ENCODE results near the gene TRPV3. TPM values are rescaled to one million over a fixed set of nuclear protein-coding genes. Genes with fewer than 3 reads are reported as not detected.
A peak's percentile ranks its signal among the peaks of the same experiment; 100 is the strongest.

TRPV3 gene
- total and polyA plus RNA-seq, 9 of the 15 experiments (the other 6 are each of a cell fraction or from before 2014, with no cell fraction given): 0.03 to 0.42 (median 0.11) TPM; not detected in 1

DNA sequence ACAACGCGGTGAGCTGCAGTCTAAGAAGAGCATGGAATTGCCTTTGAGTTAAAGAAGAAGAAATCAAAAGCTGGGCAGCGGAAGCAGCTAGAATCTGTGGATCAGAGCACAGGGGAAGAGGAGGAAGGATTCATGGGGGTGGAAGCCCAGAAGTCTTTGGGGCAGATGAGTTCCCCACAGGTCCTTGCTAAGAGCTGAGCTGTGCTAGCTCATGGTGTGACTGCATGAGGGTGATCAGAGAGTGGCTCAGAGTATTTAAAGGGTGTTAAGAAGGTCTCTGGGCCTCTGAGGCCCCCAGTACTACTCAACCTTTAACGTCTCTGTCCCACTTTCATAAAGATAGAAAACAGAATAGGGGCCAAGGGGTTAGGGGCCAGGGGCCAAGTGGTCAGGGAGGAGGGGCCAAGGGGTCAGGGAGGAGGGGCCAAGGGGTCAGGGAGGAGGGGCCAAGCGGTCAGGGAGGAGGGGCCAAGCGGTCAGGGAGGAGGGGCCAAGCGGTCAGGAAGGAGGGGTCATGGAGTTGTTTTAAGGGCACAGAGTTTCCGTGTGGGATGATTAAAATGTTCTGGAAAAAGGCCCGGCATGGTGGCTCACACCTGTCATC is 12.0 kb upstream of the TRPV3 start:
- intact Hi-C loops (cut with micrococcal nuclease): no loop called here
- no peak overlapping the region for H3K9ac ChIP-seq (ENCODE audit: insufficient read depth in 1 of 2, low read depth in 2 of 2, low read length in 2 of 2)
- H3K4me2 ChIP-seq (ENCODE audit: insufficient read depth, low read length): no peak overlapping the region
- H3K27me3 ChIP-seq (ENCODE audit: control insufficient read depth in 2 of 2, insufficient read depth in 2 of 2, low read length in 2 of 2): no peaks in the 10 kb centered on the region
- no peak overlapping the region for H3K27ac ChIP-seq (ENCODE audit: extremely low read depth, low read depth, low read length)
- peaks cover 0 to 10% of the 10 kb centered on the region in 2 experiments; a peak in 2 of 5 replicates for H3K4me1 ChIP-seq (replicated peaks in 1 of 2; ENCODE audit: control insufficient read depth in 2 of 2, insufficient read depth in 2 of 2, low read length in 2 of 2)
- no peaks in the 10 kb centered on the region for H3K36me3 ChIP-seq (ENCODE audit: control insufficient read depth, insufficient read depth, low read length)
- in situ Hi-C loops (cut with MboI): no loop called here
- peak; percentile 78 for TF ChIP-seq NR2C1 (IDR thresholded peaks at IDR 0.05)
- peak; percentile 46; the same call in 1 of the 2 replicates for TF ChIP-seq NR2C1 (tag; IDR thresholded peaks at IDR 0.05)
- peak; percentile 32; the same call in 1 of the 2 replicates for TF ChIP-seq NR2C2 (CRISPR knock-in tag; IDR thresholded peaks at IDR 0.05)
- TF ChIP-seq NR2C2 (tag; IDR thresholded peaks at IDR 0.05): peak; percentile 85
- TF ChIP-seq FOXM1 (IDR thresholded peaks at IDR 0.05; ENCODE audit: low read depth): no peak
- TF ChIP-seq FOXM1 (CRISPR knock-in tag; IDR thresholded peaks at IDR 0.05; ENCODE audit: low read depth): no peak
- ATAC-seq: peak; percentile 84
- CTCF ChIA-PET (ENCODE audit: low intra/inter-chr PET ratio): no interaction called here
- peak overlapping the region; percentile 70; the same call in 1 of the 2 replicates for H2AFZ ChIP-seq (ENCODE audit: low read depth, low read length)
- no peaks in the 10 kb centered on the region for H3K79me2 ChIP-seq (ENCODE audit: control insufficient read depth, insufficient read depth, low read length)
- POLR2A ChIA-PET: no interaction called here
- H3K9me3 ChIP-seq (replicated peaks; ENCODE audit: control insufficient read depth, insufficient read depth, low read depth, low read length): no peaks in the 10 kb centered on the region
- no peaks in the 10 kb centered on the region for H4K20me1 ChIP-seq (replicated peaks; ENCODE audit: control insufficient read depth, insufficient read depth, low read length)
- peak; percentile 57 for FAIRE-seq
- peak in 2 of 4 experiments; percentile 25 to 31 for DNase-seq (ENCODE audit: extremely low read depth in 1 of 4, low spot score in 3 of 4)
- no peaks in the 10 kb centered on the region for H3K9me1 ChIP-seq (ENCODE audit: control insufficient read depth, insufficient read depth, low read length)
- H3K4me3 ChIP-seq: no peak overlapping the region
- no TSS peak for BruUV-seq (replicated peaks)
- 68% methylated on average over 5 of the region's 9 CpGs for WGBS (ENCODE audit: insufficient coverage, low coverage, missing lambda C conversion rate)

DNA sequence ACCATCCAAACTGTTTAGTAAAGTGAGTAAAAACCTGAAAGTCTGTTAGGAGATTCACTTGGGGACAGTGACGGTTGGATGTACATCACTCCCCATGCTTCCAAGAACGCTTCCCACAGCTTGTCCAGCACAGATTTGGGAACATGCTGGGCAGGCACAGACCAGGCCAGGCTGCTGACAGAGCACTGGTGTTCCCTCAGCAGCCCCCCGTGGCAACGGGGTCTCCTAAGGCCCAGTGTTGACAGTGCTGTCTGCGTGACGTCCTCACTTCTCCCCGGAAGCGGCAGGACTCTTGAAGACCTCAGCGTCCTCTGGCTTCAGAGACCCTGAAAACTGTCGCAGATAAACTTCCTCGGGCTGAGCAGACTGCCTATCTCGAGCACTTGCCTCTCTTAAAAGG is 8.9 kb upstream of the TRPV3 start:
- POLR2A ChIA-PET: no interaction called here
- no peak for TF ChIP-seq ZNF143 (CRISPR knock-in tag; IDR thresholded peaks at IDR 0.05)
- TF ChIP-seq, protein P1, sequence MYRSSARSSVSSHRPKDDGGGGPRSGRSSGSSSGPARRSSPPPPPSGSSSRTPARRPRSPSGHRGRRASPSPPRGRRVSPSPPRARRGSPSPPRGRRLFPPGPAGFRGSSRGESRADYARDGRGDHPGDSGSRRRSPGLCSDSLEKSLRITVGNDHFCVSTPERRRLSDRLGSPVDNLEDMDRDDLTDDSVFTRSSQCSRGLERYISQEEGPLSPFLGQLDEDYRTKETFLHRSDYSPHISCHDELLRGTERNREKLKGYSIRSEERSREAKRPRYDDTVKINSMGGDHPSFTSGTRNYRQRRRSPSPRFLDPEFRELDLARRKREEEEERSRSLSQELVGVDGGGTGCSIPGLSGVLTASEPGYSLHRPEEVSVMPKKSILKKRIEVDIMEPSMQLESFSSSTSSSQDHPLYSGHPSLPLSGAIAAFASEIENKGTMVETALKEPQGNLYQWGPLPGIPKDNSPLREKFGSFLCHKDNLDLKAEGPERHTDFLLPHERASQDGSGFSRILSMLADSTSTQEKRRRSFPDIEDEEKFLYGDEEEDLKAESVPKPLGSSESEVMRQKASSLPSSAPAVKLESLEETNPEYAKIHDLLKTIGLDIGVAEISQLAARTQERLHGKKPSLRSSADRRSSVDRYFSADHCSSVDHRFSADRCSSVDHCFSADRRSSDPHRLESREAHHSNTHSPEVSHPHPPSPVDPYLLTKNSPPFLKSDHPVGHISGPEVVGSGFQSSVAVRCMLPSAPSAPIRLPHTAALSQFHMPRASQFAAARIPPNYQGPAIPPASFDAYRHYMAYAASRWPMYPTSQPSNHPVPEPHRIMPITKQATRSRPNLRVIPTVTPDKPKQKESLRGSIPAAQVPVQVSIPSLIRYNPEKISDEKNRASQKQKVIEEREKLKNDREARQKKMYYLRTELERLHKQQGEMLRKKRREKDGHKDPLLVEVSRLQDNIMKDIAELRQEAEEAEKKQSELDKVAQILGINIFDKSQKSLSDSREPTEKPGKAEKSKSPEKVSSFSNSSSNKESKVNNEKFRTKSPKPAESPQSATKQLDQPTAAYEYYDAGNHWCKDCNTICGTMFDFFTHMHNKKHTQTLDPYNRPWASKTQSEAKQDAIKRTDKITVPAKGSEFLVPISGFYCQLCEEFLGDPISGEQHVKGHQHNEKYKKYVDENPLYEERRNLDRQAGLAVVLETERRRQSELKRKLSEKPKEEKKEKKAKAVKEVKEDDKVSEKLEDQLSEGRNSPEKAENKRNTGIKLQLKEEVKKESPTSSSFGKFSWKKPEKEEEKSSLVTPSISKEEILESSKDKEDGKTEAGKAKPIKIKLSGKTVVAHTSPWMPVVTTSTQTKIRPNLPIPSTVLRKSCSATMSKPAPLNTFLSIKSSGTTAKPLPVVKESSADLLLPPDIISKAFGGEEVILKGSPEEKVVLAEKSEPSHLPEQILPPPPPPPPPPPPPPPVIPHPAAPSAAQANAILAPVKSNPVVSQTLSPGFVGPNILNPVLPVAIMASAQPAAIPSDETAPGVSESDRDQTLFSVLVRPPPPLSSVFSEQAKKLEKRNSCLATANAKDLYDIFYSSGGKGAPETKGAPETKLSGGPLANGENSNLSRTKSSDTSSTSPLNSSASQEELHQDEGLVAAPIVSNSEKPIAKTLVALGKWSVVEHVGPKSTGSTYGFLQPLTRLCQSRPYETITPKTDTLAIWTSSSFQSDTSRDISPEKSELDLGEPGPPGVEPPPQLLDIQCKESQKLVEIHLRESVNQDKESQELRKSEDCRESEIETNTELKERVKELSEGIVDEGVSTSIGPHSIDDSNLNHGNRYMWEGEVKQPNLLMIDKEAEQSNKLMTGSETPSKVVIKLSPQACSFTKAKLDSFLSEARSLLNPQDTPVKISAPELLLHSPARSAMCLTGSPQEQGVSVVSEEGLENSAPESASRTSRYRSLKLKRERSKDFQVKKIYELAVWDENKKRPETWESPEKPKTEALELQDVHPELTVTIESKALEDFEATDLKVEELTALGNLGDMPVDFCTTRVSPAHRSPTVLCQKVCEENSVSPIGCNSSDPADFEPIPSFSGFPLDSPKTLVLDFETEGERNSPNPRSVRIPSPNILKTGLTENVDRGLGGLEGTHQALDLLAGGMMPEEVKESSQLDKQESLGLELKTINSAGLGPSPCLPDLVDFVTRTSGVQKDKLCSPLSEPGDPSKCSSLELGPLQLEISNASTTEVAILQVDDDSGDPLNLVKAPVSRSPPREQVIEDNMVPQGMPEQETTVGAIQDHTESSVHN (IDR thresholded peaks at IDR 0.05; ENCODE audit: borderline replicate concordance in 1 of 2, low read depth in 1 of 2): no peak

More for the DNA sequence above, 8.9 kb upstream of the TRPV3 start:
- Histone ChIP-seq H3K4me1 (replicated peaks in 1 of 2; ENCODE audit: control insufficient read depth in 2 of 2, insufficient read depth in 2 of 2, low read length in 2 of 2) (peaks cover 0 to 15% of the 10 kb centered on the region in 2 experiments; a peak in 3 of 5 replicates), H3K4me2 (ENCODE audit: insufficient read depth, low read length) (no peak overlapping the region), H3K9ac (ENCODE audit: insufficient read depth in 1 of 2, low read depth in 2 of 2, low read length in 2 of 2) (peak overlapping the region in 1 of 2 experiments; percentile 7; a peak in 1 of 4 replicates), H3K36me3 (ENCODE audit: control insufficient read depth, insufficient read depth, low read length) (no peaks in the 10 kb centered on the region), H3K27ac (ENCODE audit: extremely low read depth, low read depth, low read length) (no peak overlapping the region), H3K9me1 (ENCODE audit: control insufficient read depth, insufficient read depth, low read length) (peaks cover 4% of the 10 kb centered on the region), H2AFZ (ENCODE audit: low read depth, low read length) (no peak overlapping the region), H3K4me3 (no peak overlapping the region), H3K79me2 (ENCODE audit: control insufficient read depth, insufficient read depth, low read length) (no peaks in the 10 kb centered on the region), H3K27me3 (ENCODE audit: control insufficient read depth in 2 of 2, insufficient read depth in 2 of 2, low read length in 2 of 2) (no peaks in the 10 kb centered on the region), H3K9me3 (replicated peaks; ENCODE audit: control insufficient read depth, insufficient read depth, low read depth, low read length) (no peaks in the 10 kb centered on the region), H4K20me1 (replicated peaks; ENCODE audit: control insufficient read depth, insufficient read depth, low read length) (no peaks in the 10 kb centered on the region)
- intact Hi-C loops (cut with micrococcal nuclease): no loop called here
- CTCF ChIA-PET (ENCODE audit: low intra/inter-chr PET ratio): no interaction called here
- 25% methylated on average over 9 of the region's 12 CpGs for WGBS (ENCODE audit: insufficient coverage, low coverage, missing lambda C conversion rate)
- BruUV-seq (replicated peaks): no TSS peak
- no peak for ATAC-seq
- in situ Hi-C loops (cut with MboI): no loop called here
- FAIRE-seq: no peak
- DNase-seq (ENCODE audit: extremely low read depth in 1 of 4, low spot score in 3 of 4): no peak
